Measurements from ENCODE around the gene ZBTB18.

Gene ZBTB18

DNA sequence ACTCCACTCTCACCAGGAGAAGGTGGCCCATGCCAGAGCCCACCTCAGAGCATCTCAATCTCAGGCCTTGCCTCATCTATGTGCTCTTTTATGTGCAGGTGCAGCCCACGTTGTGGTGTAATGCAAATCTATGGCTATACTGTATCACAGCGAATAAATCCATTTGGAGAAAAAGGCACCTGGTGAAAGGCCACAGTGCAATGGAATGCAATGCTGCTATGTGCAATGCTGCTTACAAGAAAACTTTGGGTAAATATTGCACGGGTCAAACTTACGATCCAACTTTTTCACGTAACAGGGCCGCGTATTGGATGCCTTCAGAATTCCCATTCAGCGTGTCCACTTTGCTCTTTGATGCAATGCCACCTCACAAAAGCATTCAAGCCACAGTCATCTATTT is 13.5 kb downstream of the ZBTB18 start:
- no peak for DNase-seq

DNA sequence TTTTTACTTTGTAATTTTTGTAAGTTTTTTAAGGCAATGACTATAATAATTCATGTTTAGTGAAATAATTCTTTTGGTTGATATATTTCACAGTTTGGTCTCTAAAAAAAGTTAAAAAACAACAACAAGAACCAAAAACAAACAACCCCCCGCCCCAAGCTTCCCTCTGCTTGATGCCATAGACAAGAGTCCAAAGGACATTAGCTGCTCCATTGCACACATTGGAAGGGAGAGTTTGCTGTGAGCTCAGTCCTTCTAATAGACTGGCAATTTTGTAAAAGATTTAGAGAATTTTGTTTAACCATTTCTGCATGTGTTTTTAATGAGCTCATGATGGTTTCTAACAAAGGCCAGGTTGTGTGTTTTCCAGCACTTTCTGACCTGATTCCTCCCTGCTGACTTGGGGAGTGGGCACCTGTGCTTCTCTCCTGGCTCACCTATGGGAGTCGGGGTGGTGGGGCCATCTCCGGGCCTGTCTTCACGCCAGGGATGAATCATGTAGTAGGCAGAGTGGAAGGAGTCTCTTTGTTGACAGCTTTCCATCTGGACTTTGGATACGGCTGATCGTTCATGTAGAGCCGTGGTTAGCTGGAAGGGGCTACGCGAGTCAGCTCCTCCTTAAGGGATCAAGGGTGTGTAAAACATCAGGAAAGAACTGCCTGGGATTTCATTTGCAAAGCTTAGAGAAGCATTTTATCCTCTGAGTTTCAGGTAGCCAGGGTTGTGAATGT is 14.1 kb downstream of the ZBTB18 start:
- no peak for DNase-seq

- DNase-seq: no peak
These were observed 14.9 kb downstream of the ZBTB18 start for GRCh38 chr1:244065960-244066388.

GRCh38 chr1:244066954-244067716 is 16.1 kb downstream of the ZBTB18 start:
- DNase-seq: no peak

DNA sequence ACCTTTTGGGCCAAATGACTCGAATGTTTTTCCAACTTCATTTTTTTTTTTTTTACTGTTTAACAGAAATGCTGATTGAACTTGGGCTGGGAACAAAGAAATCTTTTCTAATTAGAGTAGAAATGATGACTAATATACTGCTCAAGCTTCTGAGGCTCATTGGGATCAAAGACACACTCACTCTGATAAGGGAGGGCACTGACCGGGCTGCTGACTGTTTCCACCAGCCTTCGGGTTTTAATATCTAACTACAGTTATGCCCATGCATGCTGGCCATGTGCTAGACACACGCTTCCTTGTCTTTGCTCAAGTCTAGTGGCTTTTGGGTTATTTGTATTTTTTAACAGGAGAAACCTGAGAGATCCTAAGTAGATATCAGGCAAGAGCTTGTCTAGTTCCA is 16.8 kb downstream of the ZBTB18 start:
- no peak for DNase-seq

- no peak for DNase-seq
These were observed 17.5 kb downstream of the ZBTB18 start for GRCh38 chr1:244068567-244068966.

DNA sequence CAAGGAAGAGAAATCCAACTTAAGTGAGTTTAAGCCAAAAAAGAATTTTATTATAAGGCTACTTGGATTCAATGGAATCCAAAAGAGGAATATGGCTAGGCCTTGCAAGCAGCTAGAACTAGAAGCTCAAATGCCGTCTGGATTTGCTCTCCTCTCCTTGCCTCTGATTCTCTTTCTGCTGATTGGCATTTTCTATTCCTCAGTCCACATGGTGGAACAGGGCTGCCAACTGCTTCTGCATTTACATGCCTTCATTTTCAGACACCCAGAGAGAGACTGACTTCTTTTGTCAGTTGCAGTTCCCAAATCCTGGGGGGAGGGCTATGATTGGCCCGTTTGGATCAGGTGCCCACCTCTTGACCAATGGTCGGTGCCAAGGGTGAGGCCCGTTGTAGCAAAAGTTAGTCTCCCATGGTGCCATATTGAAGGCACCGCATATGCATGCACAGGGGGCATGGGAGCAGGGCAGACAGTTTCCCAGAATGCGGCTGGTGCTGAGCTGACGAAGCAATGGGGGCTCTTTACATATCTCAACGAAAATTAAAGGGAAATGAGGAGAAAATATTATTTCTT is 18.3 kb downstream of the ZBTB18 start:
- DNase-seq: no peak

DNA sequence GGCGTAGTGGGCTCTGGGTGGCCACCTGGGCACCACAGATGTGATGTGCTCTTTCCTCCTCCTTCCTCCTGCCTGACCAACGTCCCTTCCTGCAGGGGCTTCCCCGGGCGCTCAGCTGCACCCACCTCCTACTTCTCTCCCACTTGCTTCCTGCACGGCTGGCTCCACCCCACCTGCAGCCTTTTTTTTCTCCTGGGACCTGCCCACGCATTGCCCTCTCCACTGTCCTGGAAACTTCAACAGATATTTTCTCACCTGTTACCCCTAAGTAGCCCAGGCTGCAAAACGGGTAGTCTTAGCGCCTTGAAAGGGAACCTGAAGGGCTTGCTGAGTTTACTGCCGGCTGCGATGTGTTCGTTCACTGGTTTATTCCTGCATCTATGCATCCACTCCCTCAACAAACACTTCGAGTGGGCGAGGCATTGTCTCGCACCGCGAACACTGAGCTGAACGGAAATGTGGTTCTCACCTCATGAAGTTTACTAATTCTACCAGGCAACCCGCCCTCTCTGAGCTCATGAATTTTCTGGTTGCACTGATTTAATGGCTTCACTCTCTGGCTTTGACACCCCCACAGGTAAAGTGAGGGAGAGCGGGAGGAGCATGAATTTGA is 23.6 kb downstream of the ZBTB18 start:
- DNase-seq: peak; percentile 52

- no peak for DNase-seq
These were observed 24.2 kb downstream of the ZBTB18 start for GRCh38 chr1:244075247-244075722.

DNA sequence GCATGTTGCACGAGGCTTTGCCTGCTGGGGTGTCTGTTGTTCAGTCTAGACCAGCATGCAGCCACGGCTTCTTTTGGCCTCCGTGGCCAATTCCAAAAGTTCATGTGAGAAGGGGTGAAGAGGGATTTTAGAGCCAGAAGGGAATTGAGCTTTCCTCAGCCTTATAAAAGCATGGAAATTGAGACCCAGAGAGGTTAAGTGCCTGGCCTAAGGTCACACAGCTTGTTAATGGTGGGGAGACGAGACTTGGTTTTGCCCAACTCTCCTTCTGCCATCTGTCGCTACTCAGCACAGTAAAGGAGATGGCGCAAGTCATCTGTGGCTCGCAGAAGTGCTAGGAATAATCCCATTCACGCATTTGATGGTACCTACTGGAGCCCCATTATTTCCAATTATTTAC is 25.7 kb downstream of the ZBTB18 start:
- DNase-seq: no peak

- DNase-seq: no peak
These were observed 26.6 kb downstream of the ZBTB18 start for GRCh38 chr1:244077473-244078220.

DNA sequence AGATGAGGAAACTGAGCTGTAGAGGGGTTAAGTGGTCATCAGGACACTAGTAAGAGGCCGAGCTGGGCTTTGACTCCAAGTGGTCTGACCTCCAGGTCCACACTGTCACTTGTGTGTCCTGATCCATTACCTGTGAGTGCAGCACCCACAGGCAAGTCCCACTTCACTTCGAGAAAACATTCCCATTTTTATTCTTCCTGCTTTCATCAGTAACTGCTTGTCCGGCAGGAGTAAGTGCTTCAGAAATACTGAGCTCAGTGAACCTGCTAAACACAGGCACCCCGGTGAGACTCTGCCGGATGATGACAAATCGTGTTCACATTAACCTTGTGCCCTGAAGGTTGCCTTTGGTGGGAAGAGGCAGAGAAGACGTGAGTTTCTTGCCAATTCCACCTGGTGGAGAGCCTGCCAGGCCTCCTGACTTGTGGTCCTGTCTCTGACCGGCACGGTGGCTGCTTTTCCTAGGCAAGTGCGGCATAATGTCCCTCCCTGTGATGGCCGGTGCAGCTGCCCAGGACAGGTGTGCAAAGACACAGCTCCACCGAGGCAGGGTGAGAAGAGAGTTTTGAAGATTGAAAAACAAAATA is 29.4 kb downstream of the ZBTB18 start:
- DNase-seq: no peak

- DNase-seq: no peak
These were observed 31.9 kb downstream of the ZBTB18 start for GRCh38 chr1:244082969-244083368.

DNA sequence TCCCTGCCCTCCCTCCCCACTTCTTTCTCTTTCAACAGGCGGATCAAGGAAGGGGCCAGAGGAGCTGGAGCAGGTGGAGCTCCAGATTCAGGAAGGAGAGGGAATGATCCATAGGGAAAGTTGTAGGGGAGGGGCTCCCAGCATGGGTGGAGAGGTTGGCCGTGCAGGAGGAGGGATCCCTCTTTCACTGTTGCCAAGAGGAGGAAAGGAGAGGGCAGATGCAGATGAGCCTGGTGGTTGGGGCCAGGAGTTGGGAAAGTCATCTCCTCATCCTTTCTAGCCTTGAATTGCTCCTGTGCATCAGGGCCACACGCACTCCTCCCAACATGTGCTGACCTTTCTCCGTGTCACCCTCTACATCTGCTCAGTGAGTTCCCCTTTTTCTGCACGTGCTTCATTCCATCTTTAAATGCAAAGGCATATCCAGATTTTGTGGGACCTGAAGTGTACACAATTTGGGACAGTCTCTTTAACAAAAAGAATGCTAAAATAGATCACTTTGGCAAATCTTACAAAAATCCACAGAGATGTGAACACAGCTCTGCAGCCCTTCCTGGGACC is 32.4 kb downstream of the ZBTB18 start:
- DNase-seq: no peak

GRCh38 chr1:244084763-244085162 is 33.7 kb downstream of the ZBTB18 start:
- no peak for DNase-seq

DNA sequence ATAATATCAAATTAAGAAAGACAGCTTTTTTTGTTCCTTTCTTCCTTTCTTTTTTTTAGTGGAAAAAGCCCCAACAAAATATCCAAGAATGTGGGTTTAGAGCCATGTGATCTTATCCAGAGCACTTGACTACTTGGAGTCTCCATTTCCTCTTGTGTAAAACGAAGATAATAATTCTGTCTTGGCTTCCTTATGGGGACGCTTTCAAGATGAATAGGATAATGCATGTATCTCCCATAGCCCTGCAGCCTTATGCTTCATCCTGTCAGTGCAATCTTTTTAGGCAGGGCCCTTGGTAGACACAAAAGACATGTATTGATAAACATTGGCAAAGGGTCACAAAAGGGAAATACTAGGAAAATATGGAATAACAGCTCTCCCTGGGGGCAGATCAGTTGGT is 34.8 kb downstream of the ZBTB18 start:
- DNase-seq: no peak

DNA sequence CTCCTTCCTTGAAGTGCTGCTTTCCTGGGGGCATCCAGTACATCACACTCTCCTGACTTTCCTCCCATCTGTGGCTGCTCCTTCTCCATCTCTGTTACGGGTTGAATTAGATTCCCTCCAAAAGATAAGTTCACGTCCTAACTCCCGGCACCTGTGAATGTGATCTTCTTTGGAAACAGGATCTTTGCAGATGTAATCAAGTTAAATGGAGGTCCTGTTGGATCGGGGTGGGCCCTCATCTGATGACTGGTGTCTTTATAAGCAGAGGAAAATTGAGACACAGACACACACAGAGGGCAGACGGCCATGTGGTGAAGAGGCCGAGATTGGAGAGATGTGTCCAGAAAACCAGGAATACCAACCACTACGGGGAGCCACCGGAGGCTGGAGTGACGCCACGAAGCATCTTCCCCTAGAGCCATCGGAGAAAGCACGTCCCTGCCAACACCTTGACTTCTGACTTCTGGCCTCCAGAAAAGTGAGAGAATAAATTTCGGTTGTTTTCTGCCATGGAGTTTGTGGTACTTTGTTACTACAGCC is 36.0 kb downstream of the ZBTB18 start:
- no peak for DNase-seq

DNA sequence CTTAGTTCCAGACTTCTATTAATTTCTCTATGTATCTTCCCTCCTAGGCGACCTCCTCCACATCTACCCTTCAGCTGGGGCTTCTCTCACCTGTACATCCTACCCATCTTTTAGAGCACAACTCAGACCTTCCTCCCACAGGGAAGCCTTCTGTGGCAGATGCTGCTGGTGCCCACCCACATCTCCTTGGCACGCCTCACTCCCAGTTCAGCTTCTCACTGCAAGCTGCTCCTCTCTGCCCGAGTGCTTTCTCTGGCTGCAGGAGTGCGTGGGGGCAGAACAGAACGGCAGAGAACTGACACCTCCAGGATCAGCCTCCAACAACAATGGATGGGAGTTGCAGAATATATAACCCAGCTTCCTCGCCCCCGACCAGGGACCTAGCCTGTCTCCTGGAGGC is 36.5 kb downstream of the ZBTB18 start:
- no peak for DNase-seq

- DNase-seq: no peak
These were observed 37.1 kb downstream of the ZBTB18 start for GRCh38 chr1:244088161-244088560.

DNA sequence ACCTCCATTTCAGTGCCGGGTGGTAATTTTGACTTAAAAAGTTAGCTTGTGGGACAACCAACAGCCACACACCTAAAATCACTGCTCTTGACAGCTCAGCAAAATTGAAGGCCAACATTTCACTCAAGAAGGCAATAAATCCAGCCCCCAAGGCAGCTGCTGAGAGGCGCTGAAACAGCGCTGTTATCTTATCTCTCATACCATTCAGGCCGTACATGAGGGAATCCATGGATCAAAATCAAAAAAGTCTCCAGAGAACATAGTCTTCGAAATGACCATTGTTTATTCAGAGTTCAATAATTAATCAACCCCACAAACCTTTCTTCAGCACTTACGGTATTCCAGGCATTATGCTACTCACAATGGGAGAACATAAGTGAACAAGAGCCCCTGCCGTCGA is 38.5 kb downstream of the ZBTB18 start:
- no peak for DNase-seq

GRCh38 chr1:244090645-244091044 is 39.6 kb downstream of the ZBTB18 start:
- DNase-seq: no peak

Measured in stimulated activated CD4-positive, alpha-beta T cell treated with anti-CD3 and anti-CD28 coated beads, Interleukin-15, amount 100 ng/mL, for 24 hours (primary cell).